RPMI7951 (cell line): Measurements from ENCODE around the gene ARHGAP26. TPM values are rescaled to one million over a fixed set of nuclear protein-coding genes. Genes with fewer than 3 reads are reported as not detected.
A peak's percentile ranks its signal among the peaks of the same experiment; 100 is the strongest.

Experiments used
- DNase-seq: peaks from one replicate; pipeline ENCODE4 v3.0.0-alpha.2; 2012; ENCODE audit warnings: low read depth
- total RNA-seq: library from RNA; depleted of rRNA; stranded (reverse); fragments of >200 nt; shearing (Covaris generic); gene quantifications from 2 replicates; pipeline ENCODE4 v1.2.3, GENCODE V29; 2014

Gene ARHGAP26
- total RNA-seq, 1 experiment from 2014 or later, result 1.1 TPM

GRCh38 chr5:142873831-142874230 lies 103.7 kb downstream of the ARHGAP26 start:
- DNase-seq, result no peak

- DNase-seq, result peak; percentile 85
These were observed 104.4 kb downstream of the ARHGAP26 start for GRCh38 chr5:142874540-142874939.

- no peak for DNase-seq
These were observed 105.8 kb downstream of the ARHGAP26 start for GRCh38 chr5:142875936-142876335.

GRCh38 chr5:142876817-142877216 lies 106.6 kb downstream of the ARHGAP26 start:
- no peak for DNase-seq

GRCh38 chr5:142878111-142878510 lies 107.9 kb downstream of the ARHGAP26 start:
- DNase-seq, result no peak

DNA sequence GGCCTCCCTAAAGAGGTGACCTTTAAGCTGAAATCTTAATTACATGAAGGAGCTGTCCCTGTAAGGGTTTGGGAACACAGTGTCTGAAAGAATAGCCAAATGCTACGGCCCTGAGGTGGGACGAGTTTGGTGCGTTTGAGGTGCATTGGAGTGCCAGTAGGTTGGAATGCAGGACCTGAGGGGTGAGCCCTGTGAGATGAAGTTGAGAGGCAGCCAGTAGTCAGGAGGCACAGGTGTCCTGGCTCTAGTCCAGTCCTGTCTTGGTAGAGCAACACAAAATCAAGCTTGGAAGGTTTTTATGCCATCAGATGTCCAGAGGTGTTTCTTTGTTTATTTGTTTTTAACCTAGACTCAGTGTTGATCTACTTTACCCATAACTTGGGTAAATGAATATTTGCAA lies 108.5 kb downstream of the ARHGAP26 start:
- DNase-seq, result no peak

DNA sequence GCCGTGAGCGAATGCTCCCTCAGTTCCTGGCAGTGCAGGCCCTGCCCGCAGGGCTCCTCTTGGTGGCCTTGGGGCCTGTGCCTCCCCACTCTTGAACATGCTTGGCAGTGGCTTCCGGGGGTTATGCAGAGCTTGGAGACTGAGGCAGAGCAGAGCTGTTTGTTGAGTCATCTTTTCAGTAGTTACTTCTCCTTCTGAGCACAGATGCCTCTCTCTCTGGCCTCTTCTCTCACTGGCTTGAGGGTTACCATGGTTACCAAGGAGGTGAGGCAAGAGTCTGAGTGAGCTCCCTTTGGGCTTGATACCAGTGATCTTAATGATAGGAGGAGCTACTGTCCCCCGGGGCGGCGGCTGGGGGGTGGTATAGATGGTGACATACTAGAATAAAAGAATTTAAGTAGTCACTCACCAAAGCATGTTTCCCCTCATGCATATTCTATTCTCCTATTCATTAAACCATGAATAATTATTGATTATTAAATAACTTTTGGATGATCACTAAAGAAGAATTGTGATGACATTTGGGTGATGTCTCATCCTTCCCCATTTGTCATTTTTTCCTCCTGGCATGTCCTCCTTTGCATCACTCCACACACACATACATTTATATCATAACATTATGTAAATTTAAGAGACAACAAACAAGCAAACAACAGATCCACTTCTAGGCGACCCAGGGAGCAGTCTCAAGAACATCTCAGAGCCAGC lies 111.1 kb downstream of the ARHGAP26 start:
- DNase-seq, result peak; percentile 48

- DNase-seq, result no peak
These were observed 111.6 kb downstream of the ARHGAP26 start for GRCh38 chr5:142881784-142882126.

GRCh38 chr5:142883025-142883424 lies 112.8 kb downstream of the ARHGAP26 start:
- DNase-seq, result peak; percentile 74

- DNase-seq, result no peak
These were observed 113.3 kb downstream of the ARHGAP26 start for GRCh38 chr5:142883438-142883837.

- DNase-seq, result no peak
These were observed 113.9 kb downstream of the ARHGAP26 start for GRCh38 chr5:142884029-142884428.

DNA sequence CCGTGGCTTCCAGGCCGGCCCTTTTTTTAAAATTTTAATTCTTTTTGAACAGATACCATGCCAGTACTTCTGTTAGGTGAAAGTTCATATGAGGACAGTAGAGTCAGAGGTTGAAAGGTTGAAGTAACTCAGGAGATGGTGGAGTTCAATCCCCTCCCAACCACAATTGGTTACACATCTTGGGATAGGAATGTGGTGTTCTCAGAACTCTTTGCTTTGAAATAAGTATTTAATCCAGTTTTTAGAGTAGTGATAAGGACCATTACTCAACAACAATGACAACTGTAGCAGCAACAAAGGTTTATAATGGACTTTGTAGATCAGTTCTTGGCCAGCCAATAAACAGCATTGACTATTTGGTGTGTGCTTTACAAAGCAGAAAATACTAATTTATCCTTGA lies 116.0 kb downstream of the ARHGAP26 start:
- DNase-seq, result no peak

DNA sequence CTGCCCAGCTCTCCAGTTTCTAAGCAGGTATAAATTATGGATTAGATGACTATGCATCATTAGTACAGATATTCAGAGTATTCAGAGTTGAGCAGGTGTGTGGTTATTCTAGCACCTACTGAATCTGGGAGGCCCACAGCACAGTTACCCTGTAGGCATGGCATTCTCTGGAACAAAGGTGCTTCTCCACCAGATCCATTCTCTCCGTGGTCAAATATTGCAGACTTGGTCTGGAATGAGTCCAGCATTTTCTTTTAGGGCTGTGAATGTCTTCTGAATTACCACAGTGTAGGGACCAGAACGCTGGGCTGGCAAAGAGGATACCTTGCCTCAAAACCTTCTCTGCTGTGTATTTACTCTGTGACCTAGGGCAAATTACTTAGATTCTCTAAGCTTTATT lies 116.8 kb downstream of the ARHGAP26 start:
- DNase-seq, result no peak

- DNase-seq, result peak; percentile 52
These were observed 118.4 kb downstream of the ARHGAP26 start for GRCh38 chr5:142888469-142889085.

GRCh38 chr5:142892021-142892420 lies 121.8 kb downstream of the ARHGAP26 start:
- DNase-seq, result no peak

DNA sequence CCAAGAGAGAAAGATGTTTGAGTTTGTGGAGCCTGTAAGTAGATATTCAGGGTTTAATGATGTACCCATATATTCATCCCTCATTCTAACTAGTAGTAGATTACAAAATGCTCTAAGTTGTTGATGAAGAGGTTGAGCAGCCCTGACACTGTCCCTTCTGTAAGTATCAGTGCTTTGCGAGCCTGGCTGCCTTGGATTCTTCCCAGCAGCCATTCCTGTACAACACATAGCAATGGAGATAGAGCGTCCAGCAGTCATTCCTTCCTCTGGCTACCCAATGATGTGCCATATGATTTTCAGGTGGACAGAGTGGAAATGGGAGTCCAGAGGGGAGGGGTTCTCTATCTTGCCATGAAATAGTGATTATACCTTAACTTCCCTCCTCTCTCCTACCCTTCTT lies 124.1 kb downstream of the ARHGAP26 start:
- DNase-seq, result no peak

DNA sequence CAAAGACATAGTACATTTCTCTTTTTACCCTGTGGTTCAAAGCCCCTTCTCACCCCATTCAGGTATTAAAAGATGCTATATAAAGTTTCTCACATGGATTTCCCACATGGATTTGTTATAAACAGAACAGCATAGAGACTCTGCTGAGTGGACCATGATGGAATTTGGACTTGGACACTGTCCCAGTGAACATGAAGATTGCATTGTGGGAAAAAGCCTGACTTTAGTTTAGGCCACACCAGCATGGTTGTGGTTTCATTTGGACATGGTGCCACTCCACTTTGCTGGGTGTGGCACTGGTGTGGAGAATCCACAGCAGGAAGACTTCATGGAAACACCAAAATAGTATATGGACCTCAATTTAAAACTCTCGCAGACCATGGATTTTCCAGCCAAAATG lies 124.6 kb downstream of the ARHGAP26 start:
- DNase-seq, result peak; percentile 71

- DNase-seq, result no peak
These were observed 126.3 kb downstream of the ARHGAP26 start for GRCh38 chr5:142896325-142897007.

GRCh38 chr5:142897328-142897727 lies 127.2 kb downstream of the ARHGAP26 start:
- DNase-seq, result no peak

GRCh38 chr5:142900927-142901326 lies 130.8 kb downstream of the ARHGAP26 start:
- peak; percentile 70 for DNase-seq

DNA sequence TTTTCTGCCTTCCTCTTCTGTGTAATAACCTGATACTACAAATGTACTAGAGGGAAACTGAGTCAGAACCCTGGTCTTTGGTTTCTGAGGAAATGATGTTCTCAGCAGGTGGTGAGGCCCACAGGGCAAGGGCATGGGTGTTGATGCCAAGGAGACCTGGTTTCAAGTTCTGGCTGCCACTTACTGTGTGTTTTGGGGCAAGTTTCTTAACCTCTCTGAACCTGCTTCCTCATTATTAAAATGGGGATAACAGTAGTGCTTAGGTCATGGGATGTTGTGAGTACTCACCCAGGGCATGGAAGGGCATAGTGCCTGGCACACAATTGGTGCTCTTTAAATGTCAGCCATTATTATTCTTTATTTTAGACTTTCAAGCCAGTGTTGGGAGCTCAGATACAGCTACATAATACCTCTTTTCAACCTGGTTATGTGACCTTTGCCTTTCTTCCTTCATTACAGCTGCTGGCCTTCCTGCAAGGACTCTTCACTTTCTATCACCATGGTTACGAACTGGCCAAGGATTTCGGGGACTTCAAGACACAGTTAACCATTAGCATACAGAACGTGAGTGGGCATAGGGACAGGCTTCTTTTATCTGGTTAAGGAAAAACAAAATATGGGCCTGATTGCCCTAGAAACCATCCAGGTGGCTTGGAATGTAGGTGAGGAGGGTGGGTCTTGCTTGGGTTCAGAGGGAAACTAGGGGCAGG lies 131.5 kb downstream of the ARHGAP26 start:
- no peak for DNase-seq

DNA sequence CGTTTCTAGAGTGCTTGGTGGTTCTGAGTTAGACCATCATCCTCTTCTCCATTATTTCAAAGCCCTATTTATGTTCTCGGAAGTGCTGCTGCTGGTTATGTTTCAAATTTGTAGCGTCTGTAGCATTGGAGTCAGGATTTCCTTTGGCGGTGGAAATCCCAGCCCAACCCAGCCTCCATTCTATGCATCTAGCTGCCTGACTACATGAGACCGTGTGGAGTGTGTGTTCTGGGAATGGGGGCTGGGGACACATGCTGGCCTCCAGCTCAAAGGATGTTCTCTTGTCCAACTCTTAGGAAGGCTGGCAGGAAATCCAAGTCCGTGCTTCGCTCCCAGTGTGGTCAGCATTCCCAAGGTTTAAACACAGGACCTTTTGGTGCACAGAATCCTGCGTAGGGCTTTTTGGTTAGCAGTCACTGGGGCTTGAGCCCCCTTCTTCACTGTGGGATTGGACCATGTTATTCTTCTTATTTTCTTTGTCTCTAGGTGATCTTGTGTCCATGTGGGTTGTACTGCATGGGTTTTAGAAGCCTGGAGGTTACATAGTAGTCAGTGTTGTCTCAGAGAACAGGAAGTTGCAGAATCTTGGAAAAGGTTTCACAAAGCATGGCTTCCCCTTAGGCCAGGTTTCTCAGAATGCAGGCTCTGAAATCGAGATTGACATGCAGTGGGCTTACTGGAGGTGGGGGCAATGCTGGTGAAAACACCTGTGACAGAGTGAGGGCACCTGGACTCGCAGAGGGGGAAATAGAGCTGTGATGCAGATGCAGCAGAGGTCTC lies 132.2 kb downstream of the ARHGAP26 start:
- DNase-seq, result no peak
